AG04449 (cell line): Measurements from ENCODE around the gene TRIO.
A peak's percentile ranks its signal among the peaks of the same experiment; 100 is the strongest.

Source experiments
- CTCF ChIA-PET: fragments of 350-600 bp; formaldehyde crosslinking; extraction: SDS; loops from one replicate; lab custom pipeline; 2021; ENCODE audit warnings: antibody characterized with exemption; lab: Yijun Ruan, JAX
- POLR2A ChIA-PET: fragments of 400-600, 350-600 bp; formaldehyde crosslinking; extraction: SDS; loops from one replicate; lab custom pipeline; 2020; ENCODE audit warnings: antibody characterized with exemption, inconsistent platforms; lab: Yijun Ruan, JAX
- DNase-seq: peaks from one replicate; pipeline ENCODE4 v3.0.0-alpha.2; 2010; ENCODE audit warnings: low read depth, low spot score
- H3K4me3 ChIP-seq: 2 replicates; pipeline ENCODE4 v1.5.1; 2011; ENCODE audit warnings: low read depth, mild to moderate bottlenecking, control low read depth, low read length
- TF ChIP-seq, protein P1 (sequence below): IDR thresholded peaks from one replicate; pipeline ENCODE4 v1.5.1; 2011; ENCODE audit warnings: mild to moderate bottlenecking, moderate library complexity, low read length, control low read depth, inconsistent platforms; ENCODE audit not compliant: insufficient read depth; ENCODE audit errors: missing control alignments

Gene TRIO

DNA sequence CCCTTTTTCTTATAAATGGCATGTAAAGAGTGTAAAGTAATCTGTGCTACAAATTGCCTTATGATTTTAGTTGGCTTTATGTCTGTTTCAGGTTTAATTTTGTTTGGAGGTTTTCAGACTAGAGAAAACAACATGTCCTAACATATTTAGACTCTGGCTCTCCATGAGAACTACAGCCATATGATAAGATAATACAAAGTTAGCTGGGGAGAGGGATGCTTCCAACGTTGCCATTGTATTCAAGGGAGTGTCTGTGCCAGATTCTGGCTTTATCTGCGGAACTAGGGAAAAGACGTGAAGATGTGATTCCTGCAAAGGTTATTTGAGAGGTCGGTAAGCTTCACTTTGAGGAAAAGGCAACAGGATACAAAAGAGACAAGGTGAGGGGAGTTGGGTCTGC, 298.5 kb downstream of the TRIO start:
- TF ChIP-seq, protein P1, sequence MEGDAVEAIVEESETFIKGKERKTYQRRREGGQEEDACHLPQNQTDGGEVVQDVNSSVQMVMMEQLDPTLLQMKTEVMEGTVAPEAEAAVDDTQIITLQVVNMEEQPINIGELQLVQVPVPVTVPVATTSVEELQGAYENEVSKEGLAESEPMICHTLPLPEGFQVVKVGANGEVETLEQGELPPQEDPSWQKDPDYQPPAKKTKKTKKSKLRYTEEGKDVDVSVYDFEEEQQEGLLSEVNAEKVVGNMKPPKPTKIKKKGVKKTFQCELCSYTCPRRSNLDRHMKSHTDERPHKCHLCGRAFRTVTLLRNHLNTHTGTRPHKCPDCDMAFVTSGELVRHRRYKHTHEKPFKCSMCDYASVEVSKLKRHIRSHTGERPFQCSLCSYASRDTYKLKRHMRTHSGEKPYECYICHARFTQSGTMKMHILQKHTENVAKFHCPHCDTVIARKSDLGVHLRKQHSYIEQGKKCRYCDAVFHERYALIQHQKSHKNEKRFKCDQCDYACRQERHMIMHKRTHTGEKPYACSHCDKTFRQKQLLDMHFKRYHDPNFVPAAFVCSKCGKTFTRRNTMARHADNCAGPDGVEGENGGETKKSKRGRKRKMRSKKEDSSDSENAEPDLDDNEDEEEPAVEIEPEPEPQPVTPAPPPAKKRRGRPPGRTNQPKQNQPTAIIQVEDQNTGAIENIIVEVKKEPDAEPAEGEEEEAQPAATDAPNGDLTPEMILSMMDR: no peak
- ChIA-PET CTCF (interaction anchor here (1.0 to 1.6 kb wide), 3 partner anchors 8 to 208 kb away, joined by 3 to 9 read pairs (median 5); no protein-coding TSS in a partner anchor), POLR2A (interaction anchor here (1.3 kb wide), 1 partner anchor 42 kb away, joined by 7 read pairs; no protein-coding TSS in a partner anchor)
- H3K4me3 ChIP-seq: peak overlapping the region; percentile 68
- no peak for DNase-seq

DNA sequence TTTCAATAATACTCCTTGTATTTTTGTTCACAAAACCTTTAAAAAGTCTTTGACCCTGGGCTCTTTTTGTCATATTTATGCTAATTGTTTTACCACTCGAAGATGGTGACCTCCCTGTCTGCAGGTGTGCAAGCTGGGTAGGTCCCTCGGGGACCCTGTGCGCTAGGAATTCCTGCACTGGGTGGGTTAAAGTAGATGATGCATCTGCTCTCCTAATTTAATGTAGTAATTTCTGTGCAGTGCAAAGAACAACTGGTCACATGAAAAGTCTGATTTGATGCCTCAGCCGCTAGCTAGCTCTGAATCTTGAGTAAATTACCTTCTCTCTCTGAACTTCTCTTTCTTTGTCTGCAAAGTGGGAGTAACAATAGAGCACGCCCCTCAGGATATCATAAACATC, 299.4 kb downstream of the TRIO start:
- no peak for DNase-seq
- peak overlapping the region; percentile 68 for H3K4me3 ChIP-seq
- TF ChIP-seq, protein P1: no peak
- POLR2A ChIA-PET: no interaction called here
- CTCF ChIA-PET: interaction anchor here (1.0 to 2.9 kb wide), 2 partner anchors 8 to 206 kb away, joined by 3 to 7 read pairs; no protein-coding TSS in a partner anchor

DNA sequence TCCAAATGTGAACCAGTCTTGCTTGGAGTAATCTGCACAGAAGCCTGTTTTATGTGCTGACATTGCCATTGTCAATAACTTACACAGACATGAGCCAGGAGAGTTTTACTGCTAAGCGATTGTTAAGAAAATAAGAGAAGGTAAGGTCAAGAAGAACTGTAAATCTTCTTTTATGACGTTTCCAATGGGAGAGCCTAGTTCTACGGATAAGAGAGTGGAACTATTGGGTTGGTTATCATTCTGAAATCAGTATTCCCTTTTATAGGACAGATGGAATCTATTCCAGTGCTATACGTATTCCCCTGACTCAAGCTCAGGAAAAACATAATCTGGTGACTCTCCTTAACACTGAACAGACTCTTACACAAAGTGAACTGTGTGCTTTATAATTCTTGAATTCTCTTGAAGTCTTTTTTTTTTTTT, 300.5 kb downstream of the TRIO start:
- ChIA-PET CTCF (interaction anchor here (0.7 to 2.9 kb wide), 3 partner anchors 8 to 205 kb away, joined by 3 to 7 read pairs (median 3); no protein-coding TSS in a partner anchor), POLR2A (no interaction called here)
- TF ChIP-seq, protein P1: no peak
- H3K4me3 ChIP-seq: peak overlapping the region; percentile 24
- DNase-seq: no peak

DNA sequence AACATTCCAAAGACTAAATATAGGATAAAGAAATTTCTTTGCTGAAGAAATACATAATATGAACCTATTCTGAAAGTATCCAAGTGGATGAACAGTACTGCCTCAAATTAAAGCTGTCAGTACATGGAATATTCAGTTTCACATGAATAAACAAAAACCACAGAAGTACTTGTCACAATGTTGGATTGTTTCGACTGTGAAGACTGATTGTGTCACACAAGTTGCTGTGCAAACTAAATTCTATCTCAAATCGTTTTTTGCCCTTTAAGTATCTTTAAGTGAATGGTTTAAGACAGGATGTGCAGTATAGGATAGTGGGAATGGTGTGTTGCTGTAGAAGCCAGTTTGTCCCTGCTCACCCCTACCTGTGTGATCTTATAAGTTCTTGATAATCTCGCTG, 301.0 kb downstream of the TRIO start:
- ChIA-PET POLR2A (no interaction called here), CTCF (interaction anchor here (1.6 to 2.9 kb wide), 2 partner anchors 28 to 204 kb away, joined by 3 to 7 read pairs; no protein-coding TSS in a partner anchor)
- TF ChIP-seq, protein P1: no peak
- no peak overlapping the region for H3K4me3 ChIP-seq
- DNase-seq: no peak

DNA sequence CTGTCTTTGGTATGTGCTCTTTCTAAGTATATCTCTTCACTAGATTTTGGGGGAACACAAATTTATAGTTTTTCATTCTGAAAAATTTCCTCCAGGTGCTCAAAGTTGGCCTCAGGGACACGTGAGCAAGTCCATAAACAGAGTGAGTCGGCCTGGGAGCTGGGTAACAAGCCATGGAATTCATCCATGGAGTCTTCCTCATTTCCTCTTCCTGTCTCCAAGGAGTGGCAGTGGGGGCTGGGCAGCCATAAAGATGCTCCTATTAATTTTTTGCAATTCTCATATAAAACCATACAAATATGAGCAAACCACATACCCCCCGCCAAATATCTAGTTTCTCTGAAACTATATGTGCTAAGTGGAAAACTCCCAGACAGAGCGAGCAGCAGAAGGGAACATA, 301.9 kb downstream of the TRIO start:
- ChIA-PET CTCF (interaction anchor here (2.9 kb wide), 1 partner anchor 204 kb away, joined by 7 read pairs; no protein-coding TSS in a partner anchor), POLR2A (no interaction called here)
- no peak for DNase-seq
- TF ChIP-seq, protein P1: no peak
- H3K4me3 ChIP-seq: no peak overlapping the region

DNA sequence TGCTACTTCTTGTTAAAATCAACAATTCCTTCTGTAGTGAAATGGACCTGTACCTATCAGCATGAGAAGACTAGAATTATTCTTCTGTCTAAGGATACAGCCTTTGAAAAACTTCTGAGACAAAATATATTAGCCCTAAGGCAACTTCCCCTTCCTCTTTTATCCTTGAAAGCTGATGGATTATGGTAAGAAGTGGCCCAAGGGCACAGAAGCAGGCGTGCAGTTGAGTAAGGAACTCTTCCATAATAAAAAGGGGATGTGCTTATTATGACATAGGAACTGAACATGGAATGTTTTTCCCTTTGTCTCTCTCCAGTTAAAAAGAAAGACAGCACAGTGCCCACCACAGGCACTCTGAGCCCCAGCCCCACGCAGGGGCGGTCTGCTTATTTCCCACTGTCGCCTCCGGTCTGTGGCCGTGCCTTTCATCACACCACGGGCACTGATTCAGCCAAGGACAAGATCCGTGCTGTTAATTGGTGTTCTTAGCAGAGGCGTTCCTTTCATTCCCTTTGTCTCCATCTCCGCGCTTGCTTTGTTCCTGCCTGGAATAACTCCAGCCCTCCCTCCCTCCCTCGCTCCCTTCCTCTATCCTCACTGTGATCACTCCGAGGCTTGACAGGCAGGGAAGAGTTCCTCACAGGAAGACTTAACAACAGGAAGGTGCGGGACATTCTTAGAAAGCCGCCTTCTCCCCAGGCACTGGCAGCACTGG, 302.6 kb downstream of the TRIO start:
- no peak overlapping the region for H3K4me3 ChIP-seq
- ChIA-PET POLR2A (no interaction called here), CTCF (no interaction called here)
- TF ChIP-seq, protein P1: no peak
- DNase-seq: no peak
